ENCODE measurements around the gene KCNMB2.

GRCh38 chr3:178761024-178761423 is 224.8 kb downstream of the KCNMB2 start:
- TF ChIP-seq, protein P1, sequence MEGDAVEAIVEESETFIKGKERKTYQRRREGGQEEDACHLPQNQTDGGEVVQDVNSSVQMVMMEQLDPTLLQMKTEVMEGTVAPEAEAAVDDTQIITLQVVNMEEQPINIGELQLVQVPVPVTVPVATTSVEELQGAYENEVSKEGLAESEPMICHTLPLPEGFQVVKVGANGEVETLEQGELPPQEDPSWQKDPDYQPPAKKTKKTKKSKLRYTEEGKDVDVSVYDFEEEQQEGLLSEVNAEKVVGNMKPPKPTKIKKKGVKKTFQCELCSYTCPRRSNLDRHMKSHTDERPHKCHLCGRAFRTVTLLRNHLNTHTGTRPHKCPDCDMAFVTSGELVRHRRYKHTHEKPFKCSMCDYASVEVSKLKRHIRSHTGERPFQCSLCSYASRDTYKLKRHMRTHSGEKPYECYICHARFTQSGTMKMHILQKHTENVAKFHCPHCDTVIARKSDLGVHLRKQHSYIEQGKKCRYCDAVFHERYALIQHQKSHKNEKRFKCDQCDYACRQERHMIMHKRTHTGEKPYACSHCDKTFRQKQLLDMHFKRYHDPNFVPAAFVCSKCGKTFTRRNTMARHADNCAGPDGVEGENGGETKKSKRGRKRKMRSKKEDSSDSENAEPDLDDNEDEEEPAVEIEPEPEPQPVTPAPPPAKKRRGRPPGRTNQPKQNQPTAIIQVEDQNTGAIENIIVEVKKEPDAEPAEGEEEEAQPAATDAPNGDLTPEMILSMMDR (IDR thresholded peaks at IDR 0.05) = no peak
- TF ChIP-seq POLR2A (IDR thresholded peaks at IDR 0.05) = no peak

Measured in tibial nerve (tissue), 3 donors.